GM18873 (cell line): Measurements from ENCODE around the gene HSD17B3.
"Not testable (repeated sequence)": the region's sequence is repeated elsewhere in the genome, so short reads cannot be mapped to it uniquely, and the experiment has no call there.

Experiments
- ATAC-seq: cut with Tn5 transposase; IDR thresholded peaks from one replicate; pipeline ENCODE4 v1.9.1; 2021; ENCODE audit warnings: mild to moderate bottlenecking, moderate library complexity, moderate number of reproducible peaks; ENCODE audit not compliant: unreplicated experiment, low FRiP score

Gene HSD17B3

GRCh38 chr9:96241391-96241809, 60.6 kb downstream of the HSD17B3 start:
- ATAC-seq, result no peak

GRCh38 chr9:96236854-96237550, 65.0 kb downstream of the HSD17B3 start:
- no peak for ATAC-seq

GRCh38 chr9:96236337-96236736, 65.6 kb downstream of the HSD17B3 start:
- ATAC-seq, result not testable (repeated sequence)

GRCh38 chr9:96232539-96233241, 69.3 kb downstream of the HSD17B3 start:
- no peak for ATAC-seq

GRCh38 chr9:96232164-96232538, 69.8 kb downstream of the HSD17B3 start:
- ATAC-seq, result no peak

DNA sequence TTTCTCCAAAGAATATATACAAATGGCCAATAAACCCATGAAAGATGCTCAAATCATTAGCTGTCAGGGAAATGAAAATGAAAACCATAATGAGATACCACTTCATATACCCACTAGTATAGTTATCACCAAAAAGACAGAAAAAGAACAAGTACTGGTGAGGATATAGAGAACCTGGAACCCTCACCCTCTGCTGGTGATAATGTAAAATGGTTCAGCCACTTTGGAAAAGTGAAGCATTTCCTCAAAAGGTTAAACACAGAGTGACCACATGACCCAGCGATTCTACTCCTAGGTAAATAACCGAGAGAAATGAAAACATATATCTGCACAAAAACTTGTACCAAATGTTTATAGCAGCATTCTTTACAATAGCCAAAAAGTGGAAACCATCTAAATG, 72.0 kb downstream of the HSD17B3 start:
- no peak for ATAC-seq

GRCh38 chr9:96222132-96222531, 79.8 kb downstream of the HSD17B3 start:
- ATAC-seq, result no peak

- ATAC-seq, result no peak
Measured at GRCh38 chr9:96219900-96220257, 82.1 kb downstream of the HSD17B3 start.

DNA sequence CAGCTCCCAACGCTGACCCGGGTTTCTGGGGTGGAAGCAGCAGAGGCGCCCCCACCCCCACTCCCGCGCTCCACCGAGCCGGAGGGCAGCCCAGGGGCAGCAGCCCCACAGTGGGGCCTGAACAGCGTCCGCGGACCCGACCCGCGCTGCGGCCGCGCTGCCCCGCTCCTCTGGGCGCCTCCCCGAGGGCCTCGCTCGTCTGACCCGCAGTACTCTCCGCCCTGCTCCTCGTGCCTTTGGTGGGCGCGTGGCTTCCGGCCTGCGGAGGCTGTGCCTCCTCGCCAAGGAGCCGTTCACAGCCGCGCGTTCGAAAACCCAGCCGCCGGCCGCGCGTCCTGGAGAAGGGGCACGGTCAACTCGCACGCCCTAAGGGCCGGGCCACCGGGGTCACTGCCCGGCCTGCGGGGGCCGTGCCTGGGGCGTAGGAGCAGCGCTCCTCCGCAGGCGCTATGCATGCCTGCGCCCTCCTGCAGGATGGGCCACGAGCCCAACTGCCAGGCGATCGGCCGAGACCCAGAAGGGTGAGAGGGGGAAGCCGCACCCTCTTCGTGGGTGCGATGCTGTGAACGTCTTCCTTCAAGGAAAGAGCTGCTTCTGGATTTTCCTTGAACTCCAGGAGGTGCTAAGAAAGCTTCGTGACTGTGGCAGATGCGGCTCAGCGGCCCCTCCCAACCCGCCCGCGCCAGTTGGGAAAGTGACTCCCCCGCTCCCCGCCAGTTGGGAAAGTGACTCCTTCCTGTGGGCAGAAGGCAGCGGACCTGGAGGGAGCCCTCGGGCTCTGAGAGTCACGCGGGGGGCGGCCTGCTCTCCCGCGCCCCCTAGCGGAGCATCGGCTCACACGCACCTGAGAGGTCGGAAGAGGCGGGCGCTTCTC, 82.7 kb downstream of the HSD17B3 start:
- no peak for ATAC-seq

- no peak for ATAC-seq
Measured at GRCh38 chr9:96217754-96218693, 84.0 kb downstream of the HSD17B3 start.

- ATAC-seq, result no peak
Measured at GRCh38 chr9:96217294-96217707, 84.7 kb downstream of the HSD17B3 start.

DNA sequence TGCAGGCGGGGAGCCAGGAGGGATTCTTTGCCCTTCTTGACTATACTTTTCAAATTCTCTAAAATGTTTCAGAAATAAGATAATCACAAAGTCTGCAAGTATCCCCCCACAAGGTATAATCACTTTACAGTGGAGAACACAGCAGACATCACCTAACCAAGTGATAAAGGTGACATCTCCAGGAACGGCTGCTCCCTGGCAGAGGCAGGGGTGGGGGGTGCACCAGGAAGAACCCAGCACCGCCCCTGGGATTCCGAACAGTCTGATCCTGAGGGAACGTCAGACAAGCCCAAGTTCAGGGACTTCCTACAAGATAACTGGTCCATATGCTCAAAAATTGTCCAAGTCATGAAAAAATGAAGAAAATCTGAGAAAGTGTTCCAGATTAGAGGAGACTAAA, 85.4 kb downstream of the HSD17B3 start:
- no peak for ATAC-seq

- no peak for ATAC-seq
Measured at GRCh38 chr9:96215841-96216240, 86.1 kb downstream of the HSD17B3 start.

- no peak for ATAC-seq
Measured at GRCh38 chr9:96214635-96215034, 87.3 kb downstream of the HSD17B3 start.

- ATAC-seq, result no peak
Measured at GRCh38 chr9:96209407-96210271, 92.3 kb downstream of the HSD17B3 start.

- ATAC-seq, result no peak
Measured at GRCh38 chr9:96206156-96206751, 95.7 kb downstream of the HSD17B3 start.

DNA sequence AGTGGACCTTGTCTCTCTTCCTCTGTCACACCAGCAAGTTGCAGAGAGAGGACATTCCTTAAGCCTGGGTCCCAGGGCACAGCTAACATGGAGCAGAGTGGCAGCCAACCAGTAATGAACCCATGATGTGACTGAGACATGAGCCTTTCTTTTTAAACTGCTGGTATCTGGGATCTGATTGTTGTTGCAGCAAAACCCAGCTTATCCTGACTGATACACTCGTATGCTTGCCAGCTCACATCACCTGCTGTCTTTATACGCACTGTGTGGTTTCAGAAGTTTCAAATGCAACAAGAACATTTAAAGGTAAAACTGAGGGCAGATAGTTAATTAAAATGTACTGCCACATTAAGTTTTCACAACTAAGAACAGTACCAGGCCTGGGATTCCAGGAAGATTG, 97.1 kb downstream of the HSD17B3 start:
- no peak for ATAC-seq

GRCh38 chr9:96203867-96204501, 98.0 kb downstream of the HSD17B3 start:
- ATAC-seq, result no peak
